Measurements from ENCODE around the gene JPT2. TPM values are rescaled to one million over a fixed set of nuclear protein-coding genes. Genes with fewer than 3 reads are reported as not detected.

The JPT2 gene
- total RNA-seq, 1 donor from 2014 or later, result 108 TPM

GRCh38 chr16:1740234-1740633, 62.2 kb downstream of the JPT2 start:
- Histone ChIP-seq H3K36me3 (ENCODE audit: control insufficient read depth, insufficient read depth, low read length) (no peaks in the 10 kb centered on the region), H3K27me3 (ENCODE audit: control insufficient read depth, insufficient read depth, low read length) (no peaks in the 10 kb centered on the region), H3K4me3 (ENCODE audit: low read depth, low read length) (no peak overlapping the region)
- TF ChIP-seq CTCF (IDR thresholded peaks at IDR 0.05; ENCODE audit: insufficient read depth, low read length, poor library complexity, severe bottlenecking), result no peak
- no peak for DNase-seq (ENCODE audit: low read depth)

- no peaks in the 10 kb centered on the region for H3K36me3 ChIP-seq (ENCODE audit: control insufficient read depth, insufficient read depth, low read length)
- no peak for TF ChIP-seq CTCF (IDR thresholded peaks at IDR 0.05; ENCODE audit: insufficient read depth, low read length, poor library complexity, severe bottlenecking)
- H3K27me3 ChIP-seq (ENCODE audit: control insufficient read depth, insufficient read depth, low read length), result no peaks in the 10 kb centered on the region
- no peak overlapping the region for H3K4me3 ChIP-seq (ENCODE audit: low read depth, low read length)
- no peak for DNase-seq (ENCODE audit: low read depth)
These were observed 62.9 kb downstream of the JPT2 start for GRCh38 chr16:1740781-1741490.

DNA sequence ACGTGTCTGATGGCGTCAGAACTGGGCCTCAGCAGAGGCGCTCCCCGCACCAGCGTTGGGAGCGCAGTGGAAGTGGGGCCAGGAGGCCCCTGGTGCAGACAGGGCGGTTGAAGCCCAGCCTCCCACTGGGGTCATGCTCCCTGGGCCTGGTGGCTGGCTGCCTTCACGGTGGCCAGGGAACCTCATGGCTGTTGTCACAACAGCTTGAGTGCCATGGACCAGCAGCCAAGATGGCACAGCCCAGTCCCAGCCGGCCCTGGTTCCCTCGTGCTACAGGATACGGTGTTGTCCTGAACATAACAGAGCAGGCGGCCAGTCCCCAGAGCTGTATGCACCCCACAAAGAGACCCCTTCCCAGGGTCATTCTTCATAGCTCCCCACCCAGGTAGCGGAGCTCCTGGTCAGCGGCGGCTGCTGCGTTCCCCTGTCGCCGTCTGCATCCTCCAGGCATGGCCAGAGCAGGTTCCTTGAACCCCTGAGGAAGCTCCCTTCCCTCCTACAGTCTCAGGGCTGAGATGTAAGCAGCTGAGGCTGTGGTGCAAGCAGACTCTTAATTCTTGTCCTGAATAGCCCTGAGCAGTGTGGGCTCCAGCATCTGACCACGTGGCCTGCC, 63.6 kb downstream of the JPT2 start:
- H3K36me3 ChIP-seq (ENCODE audit: control insufficient read depth, insufficient read depth, low read length), result no peaks in the 10 kb centered on the region
- no peak for TF ChIP-seq CTCF (IDR thresholded peaks at IDR 0.05; ENCODE audit: insufficient read depth, low read length, poor library complexity, severe bottlenecking)
- H3K4me3 ChIP-seq (ENCODE audit: low read depth, low read length), result no peak overlapping the region
- DNase-seq (ENCODE audit: low read depth), result no peak
- no peaks in the 10 kb centered on the region for H3K27me3 ChIP-seq (ENCODE audit: control insufficient read depth, insufficient read depth, low read length)

- no peak for TF ChIP-seq CTCF (IDR thresholded peaks at IDR 0.05; ENCODE audit: insufficient read depth, low read length, poor library complexity, severe bottlenecking)
- H3K4me3 ChIP-seq (ENCODE audit: low read depth, low read length), result no peak overlapping the region
- H3K27me3 ChIP-seq (ENCODE audit: control insufficient read depth, insufficient read depth, low read length), result no peaks in the 10 kb centered on the region
- no peaks in the 10 kb centered on the region for H3K36me3 ChIP-seq (ENCODE audit: control insufficient read depth, insufficient read depth, low read length)
- DNase-seq (ENCODE audit: low read depth), result no peak
These were observed 65.6 kb downstream of the JPT2 start for GRCh38 chr16:1743376-1744337.

DNA sequence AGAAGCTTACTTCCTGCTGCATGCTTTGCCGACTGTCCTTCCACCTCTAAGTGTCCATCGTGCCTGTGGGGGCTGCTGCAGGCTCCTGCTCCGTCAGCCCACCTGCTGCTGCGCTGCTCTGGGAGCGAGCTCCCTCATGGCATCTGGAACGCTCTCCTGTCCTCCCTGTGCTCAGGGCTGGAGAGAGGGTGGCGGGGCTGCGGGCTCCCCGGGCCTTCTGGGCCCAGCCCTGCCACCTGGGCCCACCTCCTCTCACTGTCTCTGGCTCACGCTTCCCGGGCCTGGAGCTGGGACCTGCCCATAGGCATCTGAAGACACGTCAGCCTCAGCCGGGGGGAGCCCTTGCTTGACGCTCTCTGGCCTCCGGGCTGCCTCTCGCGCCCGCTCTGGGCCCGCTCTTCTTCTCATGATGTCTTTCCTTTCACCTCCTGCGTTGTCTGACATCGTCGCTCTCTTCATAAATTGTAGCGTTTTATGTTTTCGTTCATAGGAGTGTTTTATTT, 66.3 kb downstream of the JPT2 start:
- no peak overlapping the region for H3K4me3 ChIP-seq (ENCODE audit: low read depth, low read length)
- DNase-seq (ENCODE audit: low read depth), result no peak
- no peak for TF ChIP-seq CTCF (IDR thresholded peaks at IDR 0.05; ENCODE audit: insufficient read depth, low read length, poor library complexity, severe bottlenecking)
- H3K27me3 ChIP-seq (ENCODE audit: control insufficient read depth, insufficient read depth, low read length), result no peaks in the 10 kb centered on the region
- H3K36me3 ChIP-seq (ENCODE audit: control insufficient read depth, insufficient read depth, low read length), result peaks cover 1% of the 10 kb centered on the region
